NCI-H1436 treated with DMSO at 0.1 percent for 48 hours (cell line): ENCODE data around the gene ITGAX.
"Not testable (repeated sequence)": the region's sequence is repeated elsewhere in the genome, so short reads cannot be mapped to it uniquely, and the experiment has no call there.

ENCODE experiments used
- DNase-seq: peaks from one replicate; lab custom pipeline; 2025; lab: John Stamatoyannopoulos, UW

Gene ITGAX

GRCh38 chr16:31410082-31410481, 55.1 kb downstream of the ITGAX start:
- no peak for DNase-seq

- no peak for DNase-seq
Observed at GRCh38 chr16:31411024-31411844, 56.3 kb downstream of the ITGAX start.

GRCh38 chr16:31412750-31413149, 57.8 kb downstream of the ITGAX start:
- no peak for DNase-seq

- no peak for DNase-seq
Observed at GRCh38 chr16:31413381-31413780, 58.4 kb downstream of the ITGAX start.

- no peak for DNase-seq
Observed at GRCh38 chr16:31413943-31414342, 59.0 kb downstream of the ITGAX start.

GRCh38 chr16:31414706-31415105, 59.7 kb downstream of the ITGAX start:
- DNase-seq = no peak

GRCh38 chr16:31416371-31416770, 61.4 kb downstream of the ITGAX start:
- no peak for DNase-seq

- DNase-seq = not testable (repeated sequence)
Observed at GRCh38 chr16:31417036-31417435, 62.1 kb downstream of the ITGAX start.

- DNase-seq = no peak
Observed at GRCh38 chr16:31417916-31418315, 62.9 kb downstream of the ITGAX start.

GRCh38 chr16:31420037-31420436, 65.1 kb downstream of the ITGAX start:
- no peak for DNase-seq

GRCh38 chr16:31421587-31421986, 66.6 kb downstream of the ITGAX start:
- no peak for DNase-seq

- no peak for DNase-seq
Observed at GRCh38 chr16:31423241-31423640, 68.3 kb downstream of the ITGAX start.

- DNase-seq = no peak
Observed at GRCh38 chr16:31423801-31424200, 68.8 kb downstream of the ITGAX start.

GRCh38 chr16:31427441-31428278, 72.7 kb downstream of the ITGAX start:
- DNase-seq = no peak

- DNase-seq = no peak
Observed at GRCh38 chr16:31428279-31428597, 73.3 kb downstream of the ITGAX start, which contains the start of gene COX6A2. Gene COX6A2, minus strand, starts transcription at chr16:31428360. Its CDS starts 35 bp downstream, at chr16:31428325.

- no peak for DNase-seq
Observed at GRCh38 chr16:31428638-31429247, 73.8 kb downstream of the ITGAX start.

GRCh38 chr16:31429314-31429713, 74.3 kb downstream of the ITGAX start:
- DNase-seq = no peak

- DNase-seq = no peak
Observed at GRCh38 chr16:31429796-31430195, 74.8 kb downstream of the ITGAX start.

GRCh38 chr16:31430380-31431052, 75.5 kb downstream of the ITGAX start:
- DNase-seq = no peak
